Measurements from ENCODE around the gene LRP8. TPM values are rescaled to one million over a fixed set of nuclear protein-coding genes. Genes with fewer than 3 reads are reported as not detected.

The LRP8 gene
- total and polyA plus RNA-seq, 9 of the 15 experiments (the other 6 are each of a cell fraction or from before 2014, with no cell fraction given), result 7.1 to 56.1 (median 31.3) TPM

DNA sequence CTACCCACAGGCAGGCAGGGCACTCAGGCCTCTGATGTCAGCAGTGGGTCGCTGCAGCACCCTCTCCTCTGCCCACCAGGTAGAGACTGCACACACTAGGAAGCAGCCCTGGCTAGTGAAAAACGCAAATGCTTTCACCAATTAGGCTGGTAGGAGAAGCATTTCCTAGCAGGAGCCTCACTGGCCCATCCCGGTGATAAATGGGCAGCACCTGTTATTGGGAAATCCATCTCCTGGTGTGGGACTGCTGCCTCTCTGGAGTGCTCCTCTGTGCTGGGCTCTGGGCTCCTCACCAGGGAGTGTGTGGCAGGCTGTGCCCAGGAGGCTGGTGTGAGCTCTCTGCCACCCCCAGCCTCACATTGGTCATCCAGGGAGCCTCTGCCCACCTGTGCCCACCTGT lies 28.6 kb downstream of the LRP8 start:
- ATAC-seq, result no peak
- DNase-seq (ENCODE audit: extremely low read depth in 1 of 4, low spot score in 3 of 4), result no peak
- peaks cover 20% of the 10 kb centered on the region; the same call in 1 of the 3 replicates for H3K36me3 ChIP-seq (ENCODE audit: control insufficient read depth, insufficient read depth, low read length)
- peaks cover 33% of the 10 kb centered on the region for H3K79me2 ChIP-seq (ENCODE audit: control insufficient read depth, insufficient read depth, low read length)
- no peaks in the 10 kb centered on the region for H3K27me3 ChIP-seq (ENCODE audit: control insufficient read depth in 2 of 2, insufficient read depth in 2 of 2, low read length in 2 of 2)
- H3K4me3 ChIP-seq, result no peak overlapping the region
- H3K4me2 ChIP-seq (ENCODE audit: insufficient read depth, low read length), result no peak overlapping the region
- BruUV-seq (replicated peaks), result no TSS peak
- no peak for FAIRE-seq
- in situ Hi-C loops (cut with MboI), result no loop called here
- POLR2A ChIA-PET, result interaction anchor here (0.7 to 1.4 kb wide), 3 partner anchors 12 to 157 kb away, joined by 3 to 4 read pairs (median 3); no protein-coding TSS in a partner anchor
- peaks cover 32% of the 10 kb centered on the region for H4K20me1 ChIP-seq (replicated peaks; ENCODE audit: control insufficient read depth, insufficient read depth, low read length)
- no peak overlapping the region for H2AFZ ChIP-seq (ENCODE audit: low read depth, low read length)
- peaks cover 2 to 38% of the 10 kb centered on the region in 2 experiments; a peak in 3 of 5 replicates for H3K4me1 ChIP-seq (replicated peaks in 1 of 2; ENCODE audit: control insufficient read depth in 2 of 2, insufficient read depth in 2 of 2, low read length in 2 of 2)
- intact Hi-C loops (cut with micrococcal nuclease), result no loop called here
- peaks cover 13% of the 10 kb centered on the region for H3K9me1 ChIP-seq (ENCODE audit: control insufficient read depth, insufficient read depth, low read length)
- WGBS (ENCODE audit: insufficient coverage, low coverage, missing lambda C conversion rate), result 77% methylated on average over 3 of the region's 3 CpGs
- peak overlapping the region in 1 of 2 experiments; percentile 62; a peak in 2 of 4 replicates for H3K9ac ChIP-seq (ENCODE audit: insufficient read depth in 1 of 2, low read depth in 2 of 2, low read length in 2 of 2)
- CTCF ChIA-PET (ENCODE audit: low intra/inter-chr PET ratio), result no interaction called here
- no peak overlapping the region for H3K27ac ChIP-seq (ENCODE audit: extremely low read depth, low read depth, low read length)
- H3K9me3 ChIP-seq (replicated peaks; ENCODE audit: control insufficient read depth, insufficient read depth, low read depth, low read length), result no peaks in the 10 kb centered on the region
- TF ChIP-seq BACH1 (tag; IDR thresholded peaks at IDR 0.05), result no peak
- TF ChIP-seq ARID2 (IDR thresholded peaks at IDR 0.05), result no peak
- TF ChIP-seq, protein P1, sequence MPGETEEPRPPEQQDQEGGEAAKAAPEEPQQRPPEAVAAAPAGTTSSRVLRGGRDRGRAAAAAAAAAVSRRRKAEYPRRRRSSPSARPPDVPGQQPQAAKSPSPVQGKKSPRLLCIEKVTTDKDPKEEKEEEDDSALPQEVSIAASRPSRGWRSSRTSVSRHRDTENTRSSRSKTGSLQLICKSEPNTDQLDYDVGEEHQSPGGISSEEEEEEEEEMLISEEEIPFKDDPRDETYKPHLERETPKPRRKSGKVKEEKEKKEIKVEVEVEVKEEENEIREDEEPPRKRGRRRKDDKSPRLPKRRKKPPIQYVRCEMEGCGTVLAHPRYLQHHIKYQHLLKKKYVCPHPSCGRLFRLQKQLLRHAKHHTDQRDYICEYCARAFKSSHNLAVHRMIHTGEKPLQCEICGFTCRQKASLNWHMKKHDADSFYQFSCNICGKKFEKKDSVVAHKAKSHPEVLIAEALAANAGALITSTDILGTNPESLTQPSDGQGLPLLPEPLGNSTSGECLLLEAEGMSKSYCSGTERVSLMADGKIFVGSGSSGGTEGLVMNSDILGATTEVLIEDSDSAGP (CRISPR knock-in tag; IDR thresholded peaks at IDR 0.05), result no peak
- TF ChIP-seq, protein P2, sequence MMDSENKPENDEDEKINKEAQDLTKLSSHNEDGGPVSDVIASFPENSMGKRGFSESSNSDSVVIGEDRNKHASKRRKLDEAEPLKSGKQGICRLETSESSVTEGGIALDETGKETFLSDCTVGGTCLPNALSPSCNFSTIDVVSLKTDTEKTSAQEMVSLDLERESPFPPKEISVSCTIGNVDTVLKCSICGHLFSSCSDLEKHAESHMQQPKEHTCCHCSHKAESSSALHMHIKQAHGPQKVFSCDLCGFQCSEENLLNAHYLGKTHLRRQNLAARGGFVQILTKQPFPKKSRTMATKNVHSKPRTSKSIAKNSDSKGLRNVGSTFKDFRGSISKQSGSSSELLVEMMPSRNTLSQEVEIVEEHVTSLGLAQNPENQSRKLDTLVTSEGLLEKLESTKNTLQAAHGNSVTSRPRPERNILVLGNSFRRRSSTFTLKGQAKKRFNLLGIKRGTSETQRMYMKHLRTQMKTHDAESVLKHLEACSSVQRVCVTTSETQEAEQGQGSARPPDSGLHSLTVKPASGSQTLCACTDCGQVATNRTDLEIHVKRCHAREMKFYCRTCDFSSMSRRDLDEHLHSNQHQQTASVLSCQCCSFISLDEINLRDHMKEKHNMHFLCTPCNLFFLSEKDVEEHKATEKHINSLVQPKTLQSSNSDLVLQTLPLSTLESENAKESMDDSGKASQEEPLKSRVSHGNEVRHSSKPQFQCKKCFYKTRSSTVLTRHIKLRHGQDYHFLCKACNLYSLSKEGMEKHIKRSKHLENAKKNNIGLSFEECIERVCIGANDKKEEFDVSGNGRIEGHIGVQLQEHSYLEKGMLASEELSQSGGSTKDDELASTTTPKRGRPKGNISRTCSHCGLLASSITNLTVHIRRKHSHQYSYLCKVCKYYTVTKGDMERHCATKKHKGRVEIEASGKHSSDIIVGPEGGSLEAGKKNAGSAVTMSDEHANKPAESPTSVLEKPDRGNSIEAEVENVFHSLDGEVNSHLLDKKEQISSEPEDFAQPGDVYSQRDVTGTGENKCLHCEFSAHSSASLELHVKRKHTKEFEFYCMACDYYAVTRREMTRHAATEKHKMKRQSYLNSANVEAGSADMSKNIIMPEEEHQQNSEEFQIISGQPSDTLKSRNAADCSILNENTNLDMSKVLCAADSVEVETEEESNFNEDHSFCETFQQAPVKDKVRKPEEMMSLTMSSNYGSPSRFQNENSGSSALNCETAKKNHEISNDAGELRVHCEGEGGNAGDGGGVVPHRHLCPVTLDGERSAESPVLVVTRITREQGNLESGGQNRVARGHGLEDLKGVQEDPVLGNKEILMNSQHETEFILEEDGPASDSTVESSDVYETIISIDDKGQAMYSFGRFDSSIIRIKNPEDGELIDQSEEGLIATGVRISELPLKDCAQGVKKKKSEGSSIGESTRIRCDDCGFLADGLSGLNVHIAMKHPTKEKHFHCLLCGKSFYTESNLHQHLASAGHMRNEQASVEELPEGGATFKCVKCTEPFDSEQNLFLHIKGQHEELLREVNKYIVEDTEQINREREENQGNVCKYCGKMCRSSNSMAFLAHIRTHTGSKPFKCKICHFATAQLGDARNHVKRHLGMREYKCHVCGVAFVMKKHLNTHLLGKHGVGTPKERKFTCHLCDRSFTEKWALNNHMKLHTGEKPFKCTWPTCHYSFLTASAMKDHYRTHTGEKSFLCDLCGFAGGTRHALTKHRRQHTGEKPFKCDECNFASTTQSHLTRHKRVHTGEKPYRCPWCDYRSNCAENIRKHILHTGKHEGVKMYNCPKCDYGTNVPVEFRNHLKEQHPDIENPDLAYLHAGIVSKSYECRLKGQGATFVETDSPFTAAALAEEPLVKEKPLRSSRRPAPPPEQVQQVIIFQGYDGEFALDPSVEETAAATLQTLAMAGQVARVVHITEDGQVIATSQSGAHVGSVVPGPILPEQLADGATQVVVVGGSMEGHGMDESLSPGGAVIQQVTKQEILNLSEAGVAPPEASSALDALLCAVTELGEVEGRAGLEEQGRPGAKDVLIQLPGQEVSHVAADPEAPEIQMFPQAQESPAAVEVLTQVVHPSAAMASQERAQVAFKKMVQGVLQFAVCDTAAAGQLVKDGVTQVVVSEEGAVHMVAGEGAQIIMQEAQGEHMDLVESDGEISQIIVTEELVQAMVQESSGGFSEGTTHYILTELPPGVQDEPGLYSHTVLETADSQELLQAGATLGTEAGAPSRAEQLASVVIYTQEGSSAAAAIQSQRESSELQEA (IDR thresholded peaks at IDR 0.05; ENCODE audit: low read depth), result no peak
- TF ChIP-seq ZNF12 (CRISPR knock-in tag; IDR thresholded peaks at IDR 0.05), result no peak
- TF ChIP-seq POLR2A (conservative IDR thresholded peaks at IDR 0.05), result no peak
- TF ChIP-seq ZKSCAN8 (CRISPR knock-in tag; IDR thresholded peaks at IDR 0.05), result no peak
- TF ChIP-seq, protein P3, sequence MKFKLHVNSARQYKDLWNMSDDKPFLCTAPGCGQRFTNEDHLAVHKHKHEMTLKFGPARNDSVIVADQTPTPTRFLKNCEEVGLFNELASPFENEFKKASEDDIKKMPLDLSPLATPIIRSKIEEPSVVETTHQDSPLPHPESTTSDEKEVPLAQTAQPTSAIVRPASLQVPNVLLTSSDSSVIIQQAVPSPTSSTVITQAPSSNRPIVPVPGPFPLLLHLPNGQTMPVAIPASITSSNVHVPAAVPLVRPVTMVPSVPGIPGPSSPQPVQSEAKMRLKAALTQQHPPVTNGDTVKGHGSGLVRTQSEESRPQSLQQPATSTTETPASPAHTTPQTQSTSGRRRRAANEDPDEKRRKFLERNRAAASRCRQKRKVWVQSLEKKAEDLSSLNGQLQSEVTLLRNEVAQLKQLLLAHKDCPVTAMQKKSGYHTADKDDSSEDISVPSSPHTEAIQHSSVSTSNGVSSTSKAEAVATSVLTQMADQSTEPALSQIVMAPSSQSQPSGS (CRISPR knock-in tag; IDR thresholded peaks at IDR 0.05), result no peak
- no peak for TF ChIP-seq MAFF (IDR thresholded peaks at IDR 0.05; ENCODE audit: low read length)
- TF ChIP-seq ZEB2 (IDR thresholded peaks at IDR 0.05), result no peak
- no peak for TF ChIP-seq POLR2AphosphoS5 (IDR thresholded peaks at IDR 0.05; ENCODE audit: control insufficient read depth, insufficient read depth, low read depth, low read length)
- TF ChIP-seq ZNF274 (IDR thresholded peaks at IDR 0.05; ENCODE audit: borderline replicate concordance, low read depth, low read length), result no peak

Measured in K562 (cell line).